NCI-H128 (cell line): ENCODE measurements around the gene CFAP97D2.
A peak's percentile ranks its signal among the peaks of the same experiment; 100 is the strongest.
"Not testable (repeated sequence)": the region's sequence is repeated elsewhere in the genome, so short reads cannot be mapped to it uniquely, and the experiment has no call there.

ENCODE experiments used
- DNase-seq: peaks from one replicate; lab custom pipeline; 2025; ENCODE audit not compliant: unreplicated experiment; lab: John Stamatoyannopoulos, UW

Gene CFAP97D2

DNA sequence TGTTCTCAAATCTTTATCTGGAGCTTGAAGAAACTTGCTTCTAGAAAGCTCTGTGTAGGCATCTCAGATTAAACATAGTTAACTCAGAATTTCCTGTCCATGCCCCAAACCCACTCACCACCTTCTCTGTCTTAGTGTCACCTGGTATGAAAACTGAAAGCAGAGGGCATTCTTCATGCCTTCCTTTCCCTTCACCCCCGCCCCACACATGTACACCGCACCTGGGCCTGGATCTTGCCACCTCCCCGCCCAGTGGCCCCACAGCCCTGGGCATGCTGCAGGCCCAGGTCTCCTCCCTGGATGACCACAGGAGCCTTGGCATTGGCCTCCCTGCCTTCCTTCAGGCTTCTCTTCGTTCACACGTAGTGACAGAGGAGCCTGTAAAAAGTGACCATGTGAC, 15.8 kb downstream of the CFAP97D2 start:
- no peak for DNase-seq

DNA sequence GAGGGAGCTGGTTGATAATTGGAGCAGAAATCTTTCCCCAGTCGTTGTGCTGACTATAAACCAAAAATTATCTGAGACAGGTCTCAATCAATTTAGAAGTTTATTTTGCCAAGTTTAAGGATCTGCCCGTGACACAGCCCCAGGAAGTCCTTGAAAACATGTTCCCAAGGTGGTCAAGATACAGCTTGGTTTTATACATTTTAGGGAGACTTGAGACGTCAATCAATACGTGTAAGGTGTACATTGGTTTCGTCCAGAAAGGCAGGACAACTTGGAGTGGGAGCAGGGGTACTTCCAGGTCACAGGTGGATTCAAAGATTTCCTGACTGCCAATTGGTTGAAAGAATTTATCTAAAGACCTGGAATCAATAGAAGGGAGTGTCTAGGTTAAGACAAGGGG, 17.6 kb downstream of the CFAP97D2 start:
- DNase-seq = no peak

DNA sequence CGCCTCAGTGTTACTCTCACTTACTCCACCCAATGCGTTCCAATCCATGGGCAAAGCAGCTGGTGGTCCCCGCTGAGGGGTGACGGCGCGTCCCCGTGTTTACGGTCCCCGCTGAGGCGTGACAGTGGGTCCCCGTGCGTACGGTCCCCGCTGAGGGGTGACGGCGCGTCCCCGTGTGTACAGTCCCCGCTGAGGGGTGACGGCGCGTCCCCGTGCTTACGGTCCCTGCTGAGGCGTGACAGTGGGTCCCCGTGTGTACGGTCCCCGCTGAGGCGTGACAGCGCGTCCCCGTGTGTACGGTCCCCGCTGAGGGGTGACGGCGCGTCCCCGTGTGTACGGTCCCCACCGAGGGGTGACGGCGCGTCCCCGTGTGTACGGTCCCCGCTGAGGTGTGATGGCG, 19.5 kb downstream of the CFAP97D2 start:
- no peak for DNase-seq

DNA sequence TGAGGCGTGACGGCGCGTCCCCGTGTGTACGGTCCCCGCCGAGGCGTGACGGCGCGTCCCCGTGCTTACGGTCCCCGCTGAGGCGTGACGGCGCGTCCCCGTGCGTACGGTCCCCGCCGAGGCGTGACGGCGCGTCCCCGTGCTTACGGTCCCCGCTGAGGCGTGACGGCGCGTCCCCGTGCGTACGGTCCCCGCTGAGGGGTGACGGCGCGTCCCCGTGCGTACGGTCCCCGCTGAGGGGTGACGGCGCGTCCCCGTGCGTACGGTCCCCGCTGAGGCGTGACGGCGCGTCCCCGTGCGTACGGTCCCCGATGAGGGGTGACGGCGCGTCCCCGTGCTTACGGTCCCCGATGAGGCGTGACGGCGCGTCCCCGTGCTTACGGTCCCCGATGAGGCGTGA, 20.5 kb downstream of the CFAP97D2 start:
- not testable (repeated sequence) for DNase-seq

DNA sequence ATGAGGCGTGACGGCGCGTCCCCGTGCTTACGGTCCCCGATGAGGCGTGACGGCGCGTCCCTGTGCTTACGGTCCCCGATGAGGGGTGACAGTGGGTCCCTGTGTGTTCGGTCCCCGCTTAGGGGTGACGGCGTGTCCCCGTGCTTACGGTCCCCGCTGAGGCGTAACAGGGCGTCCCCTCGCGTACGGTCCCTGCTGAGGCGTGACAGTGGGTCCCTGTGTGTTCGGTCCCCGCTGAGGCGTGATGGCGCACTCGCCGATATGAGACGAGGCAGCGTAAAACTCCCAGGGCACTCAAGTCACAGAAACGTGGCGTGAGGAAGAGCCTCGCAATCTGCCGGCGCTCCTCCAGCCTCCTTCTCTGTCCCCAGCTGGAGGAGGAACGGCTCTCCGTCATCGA, 20.9 kb downstream of the CFAP97D2 start:
- no peak for DNase-seq

DNA sequence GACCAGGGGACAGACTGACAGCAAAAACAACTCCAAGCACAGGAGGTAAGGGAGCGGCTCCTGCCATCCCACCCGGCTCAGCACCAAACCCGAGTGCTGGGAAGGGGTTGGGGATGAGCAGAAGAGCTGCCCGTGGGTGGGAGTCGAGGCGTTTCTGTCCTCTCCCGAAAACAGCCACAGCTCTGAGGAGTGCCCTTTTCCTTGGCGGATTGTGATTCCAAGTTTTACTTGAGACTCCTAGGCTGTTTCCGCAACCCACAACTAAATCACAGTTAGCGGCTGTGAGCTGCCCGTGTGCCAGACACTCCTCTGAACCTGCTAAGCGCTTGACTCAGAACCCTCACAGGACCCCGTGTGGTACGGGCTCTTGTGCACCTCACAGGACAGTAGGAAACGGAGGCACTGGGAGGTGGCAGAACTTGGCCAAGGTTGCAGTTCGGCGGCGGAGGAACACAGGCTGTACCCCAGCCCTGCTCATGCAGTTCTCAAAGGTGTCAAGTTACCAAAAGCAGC, 21.4 kb downstream of the CFAP97D2 start:
- DNase-seq = no peak

DNA sequence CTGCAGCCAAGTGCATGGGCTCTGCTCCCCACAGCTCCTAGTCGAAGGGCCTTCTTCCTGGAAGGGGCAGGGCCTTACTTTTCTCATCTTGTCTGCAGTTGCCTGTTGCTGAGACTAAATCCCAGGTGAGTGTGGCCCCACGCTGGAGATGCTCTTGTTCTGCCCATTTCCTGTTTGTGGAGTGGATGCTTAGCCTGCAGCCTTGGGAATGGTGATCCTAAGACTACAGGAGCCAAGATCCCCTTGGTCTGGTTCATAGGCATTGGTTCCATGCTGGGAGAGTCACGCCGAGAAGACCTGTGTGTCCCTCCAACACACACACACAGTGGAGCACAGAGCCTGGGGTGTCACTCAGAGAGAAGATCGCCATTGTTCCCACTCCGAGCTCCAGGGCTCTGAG, 23.5 kb downstream of the CFAP97D2 start:
- DNase-seq = no peak

DNA sequence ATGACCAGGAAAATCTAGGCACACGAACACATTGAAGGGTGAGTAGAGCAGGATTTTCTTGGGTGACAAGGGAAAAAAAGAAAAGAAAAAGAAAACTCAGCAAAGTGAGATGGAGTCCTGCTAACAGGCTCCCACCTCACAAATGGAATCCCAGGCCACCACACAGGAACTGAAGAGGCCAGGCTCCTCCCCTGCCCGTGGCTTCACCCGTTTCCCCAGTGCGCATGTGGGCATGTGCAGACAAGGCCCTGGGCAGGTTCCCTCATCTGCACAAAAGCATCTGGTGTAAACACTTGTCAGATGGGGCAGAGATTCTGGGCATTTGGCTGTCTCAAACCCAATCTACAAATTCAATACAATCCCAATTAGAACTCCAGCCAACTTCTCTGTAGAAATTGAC, 24.5 kb downstream of the CFAP97D2 start:
- DNase-seq = no peak

DNA sequence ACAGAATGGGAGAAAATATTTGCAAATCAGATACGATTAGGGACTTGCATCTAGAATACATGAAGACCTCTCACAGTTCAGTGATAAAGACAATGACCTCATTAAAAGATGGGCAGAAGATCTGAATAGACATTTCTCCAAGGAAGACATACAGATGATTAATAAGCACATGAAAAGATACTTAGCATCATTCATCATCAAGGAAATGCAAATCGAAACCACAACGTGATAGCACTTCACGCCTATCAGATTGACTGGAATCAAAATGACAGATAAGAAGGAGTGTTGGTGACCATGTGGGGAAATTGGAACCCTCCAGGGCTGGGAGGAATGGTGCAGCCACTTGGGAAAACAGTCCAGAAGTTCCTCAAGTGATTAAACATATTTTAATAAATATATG, 25.8 kb downstream of the CFAP97D2 start:
- DNase-seq = no peak

DNA sequence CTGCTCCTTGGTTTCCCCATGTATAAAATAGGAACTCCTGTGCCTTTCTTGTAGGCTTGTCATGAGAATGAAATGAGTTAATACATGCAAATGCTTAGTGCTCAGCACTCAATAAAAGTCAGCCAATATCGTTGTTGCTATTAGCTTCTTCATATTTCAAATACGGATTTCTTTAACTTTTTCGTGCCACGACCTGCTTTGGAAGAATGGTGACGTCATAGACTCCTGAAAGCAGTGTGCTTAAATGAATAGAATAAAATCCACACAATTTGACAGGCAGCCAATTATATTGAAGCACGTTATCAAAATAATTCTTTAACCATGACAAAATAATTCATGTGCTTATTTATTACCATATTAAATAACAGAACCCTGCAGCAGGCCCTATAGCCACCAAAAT, 29.1 kb downstream of the CFAP97D2 start:
- no peak for DNase-seq

DNA sequence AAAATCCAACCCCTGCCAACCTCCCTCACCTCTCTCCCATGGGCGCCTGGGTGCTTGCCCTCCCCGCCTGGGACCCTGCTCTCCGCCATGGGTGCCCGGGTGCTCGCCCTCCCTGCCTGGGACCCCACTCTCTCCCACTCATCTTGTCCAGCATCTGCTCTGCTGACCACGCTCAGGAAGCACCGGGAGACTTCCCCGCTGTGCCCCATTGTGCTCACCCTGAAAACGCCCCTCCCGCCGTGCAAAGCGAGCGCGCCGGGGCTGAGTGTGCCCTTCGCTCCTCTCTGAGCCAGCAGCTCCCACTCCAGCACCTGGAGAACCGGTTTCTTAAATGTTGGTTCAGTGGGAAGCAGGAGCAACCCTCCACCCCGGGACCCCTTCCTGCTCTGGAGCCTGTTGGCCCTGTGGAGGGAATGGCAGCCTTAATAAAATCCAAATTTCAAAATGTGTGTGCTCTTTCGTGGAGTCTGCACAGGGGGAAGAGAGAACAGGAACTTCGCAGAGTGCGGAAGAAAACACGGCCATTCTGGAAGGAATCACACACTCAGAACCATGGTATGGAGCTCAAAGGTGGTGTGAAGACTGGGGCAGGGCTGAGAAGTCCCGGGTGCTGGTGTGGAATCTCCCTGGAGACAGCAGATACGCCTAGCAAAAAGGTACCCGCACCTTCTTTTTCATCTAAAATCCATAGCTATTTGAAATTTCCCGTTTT, 32.5 kb downstream of the CFAP97D2 start:
- no peak for DNase-seq

DNA sequence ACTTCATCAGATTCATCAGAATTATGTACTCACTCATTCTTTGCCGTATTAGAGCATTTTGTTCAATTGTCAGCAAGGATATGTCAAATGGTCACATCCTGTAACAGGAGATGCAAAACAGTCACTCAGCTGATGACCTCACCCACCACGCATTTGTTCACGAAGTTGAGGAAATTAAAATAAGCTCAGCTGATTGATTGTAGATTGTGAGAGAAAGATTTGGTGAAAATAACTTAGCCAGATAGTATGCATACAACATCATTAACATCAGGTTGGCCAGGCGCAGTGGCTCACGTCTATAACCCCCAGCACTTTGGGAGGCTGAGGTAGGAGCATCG, 33.1 kb downstream of the CFAP97D2 start:
- no peak for DNase-seq

DNA sequence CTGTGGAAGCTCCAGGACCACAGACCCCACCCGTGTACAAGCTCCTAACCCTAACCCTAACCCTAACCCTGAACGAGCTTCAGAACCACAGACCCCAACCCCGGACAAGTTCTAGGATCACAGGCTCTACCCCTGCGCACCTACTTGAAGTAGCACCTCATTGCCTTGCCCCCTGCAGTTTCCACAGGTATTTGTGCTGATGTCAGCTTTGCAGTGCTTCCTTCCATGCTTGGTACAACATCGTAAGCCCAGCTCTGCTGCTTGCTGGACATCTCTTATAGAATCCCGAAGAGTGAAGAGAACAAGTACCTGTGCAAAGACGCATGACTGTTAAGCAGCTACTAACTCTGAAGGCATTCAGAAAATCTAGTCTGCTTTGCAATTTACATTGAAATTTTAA, 34.9 kb downstream of the CFAP97D2 start:
- no peak for DNase-seq

DNA sequence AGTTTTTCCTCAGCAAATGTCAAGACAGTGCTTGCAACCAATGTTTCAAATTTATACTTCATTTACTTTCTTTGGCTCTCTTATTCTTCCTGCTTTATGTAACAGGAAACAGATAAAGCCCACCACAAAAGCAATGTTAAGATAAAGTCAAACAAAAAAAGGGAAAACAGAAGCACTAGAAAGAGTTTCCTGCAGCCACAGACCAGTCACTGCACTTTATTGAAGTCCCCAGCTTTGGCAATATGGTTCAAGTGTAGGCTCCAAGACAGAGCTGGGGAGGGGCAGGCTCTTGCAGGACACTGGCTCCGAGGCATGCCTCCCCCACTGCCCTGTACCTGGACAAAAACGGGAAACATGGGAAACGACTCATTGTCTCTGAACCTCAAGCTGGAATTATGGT, 40.3 kb downstream of the CFAP97D2 start:
- no peak for DNase-seq

DNA sequence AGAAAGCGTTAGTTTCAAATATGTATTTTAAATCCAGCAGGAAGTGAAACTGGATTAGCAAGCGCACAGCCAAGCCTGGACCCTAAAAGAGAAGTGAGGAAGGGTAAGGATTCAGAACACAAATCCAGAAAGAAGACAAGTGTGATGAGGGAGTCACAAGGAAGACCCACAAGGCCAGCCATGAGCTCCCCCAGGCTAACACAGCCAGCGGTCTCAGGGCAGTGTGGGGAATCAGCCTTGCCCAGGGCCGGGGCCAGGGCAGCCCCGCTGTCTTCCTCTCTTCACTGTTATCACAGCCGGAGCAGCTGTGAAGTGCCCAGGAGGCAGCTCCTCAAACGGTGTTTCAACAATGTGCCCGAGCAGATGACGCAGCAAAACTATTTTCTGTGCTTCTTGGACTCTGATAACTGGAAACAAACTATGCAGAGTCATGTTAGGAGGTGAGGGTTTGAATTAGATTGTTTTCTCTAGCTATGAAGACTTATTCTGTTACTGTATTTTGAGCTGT, 43.5 kb downstream of the CFAP97D2 start:
- DNase-seq = no peak

DNA sequence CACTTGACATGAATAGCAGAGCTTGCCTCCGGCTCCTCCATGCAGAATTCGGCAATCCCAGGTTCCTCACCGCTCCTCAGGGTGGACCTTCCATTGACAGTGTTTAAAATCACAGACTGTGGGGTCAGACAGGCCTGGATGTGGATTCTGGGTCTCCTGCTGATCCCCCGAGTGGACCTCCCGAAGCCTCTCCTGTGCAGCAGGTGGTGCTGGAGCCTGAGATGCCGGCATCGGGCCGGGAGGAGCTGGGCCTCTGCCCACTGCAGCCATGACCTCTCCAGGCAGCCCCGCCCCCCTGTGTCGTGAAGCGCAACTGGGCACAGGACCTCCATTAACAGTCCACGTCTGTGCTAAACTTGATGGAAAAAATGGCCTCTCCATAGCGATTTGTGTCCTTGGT, 45.1 kb downstream of the CFAP97D2 start:
- no peak for DNase-seq

DNA sequence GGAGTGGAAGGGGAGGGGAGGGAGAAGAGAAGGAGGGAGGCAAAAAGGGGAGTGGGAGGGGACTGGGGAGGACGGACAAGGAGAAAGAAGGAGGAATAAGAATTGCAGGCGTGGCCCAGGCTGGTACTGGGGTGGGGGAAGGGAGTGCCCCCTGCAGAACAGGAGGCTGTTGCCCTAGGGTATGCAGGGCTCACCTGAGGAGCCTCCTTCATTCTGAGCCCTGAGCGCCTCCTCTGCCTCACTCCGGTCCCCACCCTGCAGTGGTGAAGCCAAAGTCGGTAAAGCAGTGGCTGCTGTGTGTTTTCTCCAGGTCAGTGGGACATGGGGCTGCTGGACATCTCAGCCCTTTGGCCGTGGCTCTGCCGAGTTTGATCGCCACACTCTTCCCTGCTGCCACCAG, 46.6 kb downstream of the CFAP97D2 start:
- no peak for DNase-seq

DNA sequence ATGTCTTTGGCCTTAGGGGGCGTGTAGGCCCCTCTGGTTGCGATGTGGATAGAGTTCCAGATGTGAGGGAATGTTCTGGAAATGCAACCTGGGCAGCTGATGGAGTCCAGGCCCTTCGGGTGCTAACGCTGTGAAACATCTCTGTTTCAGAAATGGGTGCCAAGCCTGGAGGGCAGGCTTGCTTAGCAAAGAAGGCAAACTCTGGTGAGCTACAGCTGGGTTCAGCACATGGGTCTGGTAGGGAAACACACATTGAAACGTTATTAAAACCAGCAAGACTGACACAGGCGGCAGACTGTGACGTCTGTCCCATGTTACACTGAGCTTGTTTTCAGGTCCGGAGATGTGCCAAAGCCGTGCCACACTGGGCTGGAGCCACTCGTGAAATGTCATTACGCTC, 47.0 kb downstream of the CFAP97D2 start:
- no peak for DNase-seq

DNA sequence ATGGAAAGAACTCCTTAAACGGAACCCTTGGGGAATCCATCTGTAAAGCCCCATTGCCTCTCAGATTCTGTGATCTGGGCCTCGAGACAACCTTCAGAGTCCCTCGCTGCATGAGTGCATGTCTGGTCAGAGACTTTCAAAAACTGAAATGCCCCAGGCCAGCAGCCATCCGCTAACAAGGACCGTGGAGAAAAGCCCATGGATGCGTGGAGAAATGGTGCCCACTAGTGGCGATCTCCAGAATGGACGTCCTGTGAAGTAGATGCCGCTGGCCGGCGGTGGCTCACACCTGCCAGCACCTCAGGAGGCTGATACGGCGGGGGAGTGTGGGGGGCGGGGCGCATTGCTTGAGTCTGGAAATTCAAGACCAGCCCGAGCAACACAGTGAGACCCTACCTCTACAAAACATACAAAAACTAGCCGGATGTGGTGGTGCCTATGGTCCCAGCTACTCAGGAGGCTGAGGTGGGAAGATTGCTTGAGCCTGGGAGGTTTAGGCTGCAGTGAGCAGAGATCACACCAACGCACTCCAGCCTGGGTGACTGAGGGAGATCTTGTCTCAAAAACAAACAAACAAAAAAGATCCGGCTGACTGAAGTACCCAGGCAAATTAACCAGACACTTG, 47.8 kb downstream of the CFAP97D2 start:
- DNase-seq = peak; percentile 32

DNA sequence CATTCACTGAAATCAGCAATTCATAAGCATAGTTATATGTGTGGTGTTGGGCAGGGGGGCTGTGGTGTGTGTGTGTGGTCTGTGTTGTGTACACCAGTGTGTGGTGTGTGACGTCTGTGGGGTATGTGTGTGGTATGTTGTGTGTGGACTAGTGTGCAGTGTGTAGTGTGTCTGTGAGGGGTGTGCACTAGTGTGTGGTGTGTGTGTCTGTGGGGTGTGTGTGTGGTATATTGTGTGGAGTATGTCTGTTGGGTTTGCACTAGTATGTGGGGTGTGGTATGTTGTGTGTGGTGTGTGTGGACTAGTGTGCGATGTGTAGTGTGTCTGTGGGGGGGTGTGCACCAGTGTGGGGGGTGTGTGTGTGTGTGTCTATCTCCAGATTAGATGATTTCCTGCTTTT, 48.5 kb downstream of the CFAP97D2 start:
- no peak for DNase-seq

DNA sequence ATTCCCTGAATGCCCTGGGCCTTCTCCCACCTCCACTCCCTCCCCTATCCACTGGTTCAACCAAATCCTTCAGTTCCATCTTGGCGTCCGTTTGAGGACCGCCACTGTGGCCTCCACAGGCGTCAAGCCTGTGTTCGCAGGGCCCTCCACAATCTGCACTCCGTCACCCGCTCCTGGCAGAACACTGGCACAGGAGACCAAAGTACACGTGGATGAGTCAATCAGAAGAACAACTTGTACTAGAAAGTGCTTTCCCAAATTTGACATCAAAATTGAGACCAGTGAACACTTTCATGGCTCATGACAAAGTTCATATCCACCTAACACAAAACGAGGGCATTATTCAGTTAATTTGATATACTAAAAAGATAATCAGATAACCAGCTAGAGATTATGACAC, 49.1 kb downstream of the CFAP97D2 start:
- no peak for DNase-seq

DNA sequence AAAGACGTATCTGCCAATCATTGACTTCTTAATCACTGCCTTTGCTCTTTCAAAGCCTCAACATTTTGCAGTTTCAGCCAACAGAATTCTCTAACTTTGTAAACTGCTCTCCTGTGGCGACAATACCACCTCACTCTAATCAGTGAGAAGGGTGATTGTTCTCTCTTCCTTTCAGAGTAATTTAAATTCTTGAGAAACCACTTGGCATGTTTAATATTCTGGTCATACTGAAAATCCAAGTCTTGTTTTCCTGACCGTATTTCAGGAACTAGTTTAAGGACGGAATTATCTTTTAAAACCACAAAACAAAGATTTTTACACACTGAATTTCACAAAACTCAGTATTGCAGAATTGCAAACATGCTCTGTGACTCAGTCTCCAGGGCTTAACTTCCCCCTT, 50.4 kb downstream of the CFAP97D2 start:
- no peak for DNase-seq

DNA sequence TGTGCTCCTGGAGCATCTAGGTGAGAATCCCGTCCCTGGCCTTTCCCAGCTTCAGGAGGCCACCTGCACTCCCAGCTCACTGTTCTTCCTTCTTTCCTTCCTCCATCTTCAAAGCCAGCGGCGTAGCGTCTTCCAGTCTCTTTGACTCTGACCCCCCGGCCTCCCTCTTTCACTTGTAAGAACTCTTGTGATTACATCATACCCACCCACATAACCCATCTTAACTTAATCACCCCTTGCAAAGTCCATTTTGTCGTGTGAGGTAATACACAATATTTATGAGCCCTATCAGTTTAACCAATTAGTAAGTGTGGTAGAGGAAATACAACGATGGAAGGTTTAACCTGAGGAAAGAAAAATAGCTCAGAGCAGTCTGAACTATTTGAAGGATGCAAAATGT, 51.1 kb downstream of the CFAP97D2 start:
- DNase-seq = no peak
